ENCODE measurements around the gene LIN7A.

Gene LIN7A

GRCh38 chr12:80781313-80781712 is 156.4 kb downstream of the LIN7A start:
- H4K20me1 ChIP-seq (ENCODE audit: insufficient read depth, low read length): no peaks in the 10 kb centered on the region
- H3K79me2 ChIP-seq (ENCODE audit: insufficient read depth, low read length): no peaks in the 10 kb centered on the region
- H3K9me3 ChIP-seq (ENCODE audit: low read length): no peaks in the 10 kb centered on the region
- H3K36me3 ChIP-seq (ENCODE audit: insufficient read depth, low read length): no peaks in the 10 kb centered on the region
- no peak overlapping the region for H3K4me3 ChIP-seq (ENCODE audit: low read depth, low read length, poor library complexity, severe bottlenecking)
- H2AFZ ChIP-seq (ENCODE audit: low read length): no peak overlapping the region
- no peak for TF ChIP-seq CTCF (IDR thresholded peaks at IDR 0.05; ENCODE audit: low read length)
- TF ChIP-seq EZH2 (IDR thresholded peaks at IDR 0.05; ENCODE audit: borderline replicate concordance, low read length): no peak
- no peaks in the 10 kb centered on the region for H3K4me1 ChIP-seq (ENCODE audit: insufficient read depth, low read length, severe bottlenecking)
- H3K27me3 ChIP-seq (ENCODE audit: insufficient read depth, low read length): no peaks in the 10 kb centered on the region
- H3K9ac ChIP-seq (ENCODE audit: low read length): no peak overlapping the region
- no peak overlapping the region for H3K27ac ChIP-seq (ENCODE audit: low read depth, low read length, poor library complexity, severe bottlenecking)
- no peaks in the 10 kb centered on the region for H3F3A ChIP-seq (ENCODE audit: insufficient read depth, low read length)
- H3K9me2 ChIP-seq (ENCODE audit: low read depth, low read length): no peaks in the 10 kb centered on the region
- H3K4me2 ChIP-seq (ENCODE audit: low read length): no peak overlapping the region

- TF ChIP-seq CTCF (IDR thresholded peaks at IDR 0.05; ENCODE audit: low read length) (no peak), EZH2 (IDR thresholded peaks at IDR 0.05; ENCODE audit: borderline replicate concordance, low read length) (no peak)
- no peak overlapping the region for H3K4me2 ChIP-seq (ENCODE audit: low read length)
- H3K4me3 ChIP-seq (ENCODE audit: low read depth, low read length, poor library complexity, severe bottlenecking): no peak overlapping the region
- no peaks in the 10 kb centered on the region for H4K20me1 ChIP-seq (ENCODE audit: insufficient read depth, low read length)
- H3K79me2 ChIP-seq (ENCODE audit: insufficient read depth, low read length): no peaks in the 10 kb centered on the region
- no peak overlapping the region for H2AFZ ChIP-seq (ENCODE audit: low read length)
- no peaks in the 10 kb centered on the region for H3K27me3 ChIP-seq (ENCODE audit: insufficient read depth, low read length)
- H3K9me3 ChIP-seq (ENCODE audit: low read length): no peaks in the 10 kb centered on the region
- H3K9ac ChIP-seq (ENCODE audit: low read length): no peak overlapping the region
- no peaks in the 10 kb centered on the region for H3F3A ChIP-seq (ENCODE audit: insufficient read depth, low read length)
- no peaks in the 10 kb centered on the region for H3K4me1 ChIP-seq (ENCODE audit: insufficient read depth, low read length, severe bottlenecking)
- no peaks in the 10 kb centered on the region for H3K9me2 ChIP-seq (ENCODE audit: low read depth, low read length)
- H3K27ac ChIP-seq (ENCODE audit: low read depth, low read length, poor library complexity, severe bottlenecking): no peak overlapping the region
- no peaks in the 10 kb centered on the region for H3K36me3 ChIP-seq (ENCODE audit: insufficient read depth, low read length)
These were observed 157.0 kb downstream of the LIN7A start for GRCh38 chr12:80780746-80781145.

GRCh38 chr12:80778005-80778541 is 159.7 kb downstream of the LIN7A start:
- Histone ChIP-seq H3F3A (ENCODE audit: insufficient read depth, low read length) (no peaks in the 10 kb centered on the region), H3K4me3 (ENCODE audit: low read depth, low read length, poor library complexity, severe bottlenecking) (no peak overlapping the region), H3K4me1 (ENCODE audit: insufficient read depth, low read length, severe bottlenecking) (no peaks in the 10 kb centered on the region), H3K9ac (ENCODE audit: low read length) (no peak overlapping the region), H2AFZ (ENCODE audit: low read length) (no peak overlapping the region), H3K9me2 (ENCODE audit: low read depth, low read length) (no peaks in the 10 kb centered on the region), H3K27ac (ENCODE audit: low read depth, low read length, poor library complexity, severe bottlenecking) (no peak overlapping the region), H3K36me3 (ENCODE audit: insufficient read depth, low read length) (no peaks in the 10 kb centered on the region), H3K9me3 (ENCODE audit: low read length) (no peaks in the 10 kb centered on the region), H3K4me2 (ENCODE audit: low read length) (no peak overlapping the region), H3K79me2 (ENCODE audit: insufficient read depth, low read length) (no peaks in the 10 kb centered on the region), H3K27me3 (ENCODE audit: insufficient read depth, low read length) (no peaks in the 10 kb centered on the region), H4K20me1 (ENCODE audit: insufficient read depth, low read length) (no peaks in the 10 kb centered on the region)
- TF ChIP-seq EZH2 (IDR thresholded peaks at IDR 0.05; ENCODE audit: borderline replicate concordance, low read length): no peak
- TF ChIP-seq CTCF (IDR thresholded peaks at IDR 0.05; ENCODE audit: low read length): no peak

All from OCI-LY1 (cell line).